GM18526 (cell line): Measurements from ENCODE around the gene RBMS3.

Experiments
- POLR2A ChIP-seq: IDR thresholded peaks from 3 replicates; pipeline ENCODE4 v1.6.1; 2011; ENCODE audit not compliant: insufficient read length; ENCODE audit errors: extremely low read depth

RBMS3 gene

GRCh38 chr3:29679944-29680343 lies 399.1 kb downstream of the RBMS3 start:
- TF ChIP-seq POLR2A, result no peak

- TF ChIP-seq POLR2A, result no peak
These were observed 402.4 kb downstream of the RBMS3 start for GRCh38 chr3:29683018-29683993.

GRCh38 chr3:29686889-29687592 lies 406.2 kb downstream of the RBMS3 start:
- no peak for TF ChIP-seq POLR2A

GRCh38 chr3:29690686-29691353 lies 409.9 kb downstream of the RBMS3 start:
- TF ChIP-seq POLR2A, result no peak

GRCh38 chr3:29693863-29694262 lies 413.0 kb downstream of the RBMS3 start:
- no peak for TF ChIP-seq POLR2A

GRCh38 chr3:29694331-29694730 lies 413.5 kb downstream of the RBMS3 start:
- no peak for TF ChIP-seq POLR2A

GRCh38 chr3:29694783-29695182 lies 413.9 kb downstream of the RBMS3 start:
- TF ChIP-seq POLR2A, result no peak

- no peak for TF ChIP-seq POLR2A
These were observed 414.3 kb downstream of the RBMS3 start for GRCh38 chr3:29695201-29695600.

- TF ChIP-seq POLR2A, result no peak
These were observed 414.9 kb downstream of the RBMS3 start for GRCh38 chr3:29695643-29696198.

GRCh38 chr3:29696311-29696710 lies 415.4 kb downstream of the RBMS3 start:
- TF ChIP-seq POLR2A, result no peak

- TF ChIP-seq POLR2A, result no peak
These were observed 417.1 kb downstream of the RBMS3 start for GRCh38 chr3:29697989-29698388.

- no peak for TF ChIP-seq POLR2A
These were observed 419.4 kb downstream of the RBMS3 start for GRCh38 chr3:29700256-29700655.

- TF ChIP-seq POLR2A, result no peak
These were observed 420.6 kb downstream of the RBMS3 start for GRCh38 chr3:29701326-29701983.

GRCh38 chr3:29705906-29706844 lies 425.3 kb downstream of the RBMS3 start:
- TF ChIP-seq POLR2A, result no peak
